Mesenchymal stem cell (in vitro differentiated cells and primary cell): ENCODE measurements around the gene CREBRF.

ENCODE experiments used
- DNase-seq: peaks from one replicate; pipeline ENCODE4 v3.0.0-alpha.2; 2013
- H2AFZ ChIP-seq: one replicate; pipeline ENCODE4 v1.6.1; 2013; ENCODE audit warnings: low read depth, mild to moderate bottlenecking, control low read depth, inconsistent platforms, low read length, moderate library complexity
- H2AK5ac ChIP-seq: 2 replicates; pipeline ENCODE4 v1.6.1; 2013; ENCODE audit warnings: low read length, moderate library complexity, mild to moderate bottlenecking, inconsistent platforms; ENCODE audit not compliant: severe bottlenecking
- H2BK120ac ChIP-seq: one replicate; pipeline ENCODE4 v1.6.1; 2013; ENCODE audit warnings: low read depth, mild to moderate bottlenecking, inconsistent platforms, low read length, moderate library complexity
- H2BK12ac ChIP-seq, 2 experiments: one replicate each; pipeline ENCODE4 v1.6.1; 2013; ENCODE audit warnings: inconsistent platforms in 2 of 2, low read length in 2 of 2, mild to moderate bottlenecking in 2 of 2, moderate library complexity in 2 of 2, control low read depth in 1 of 2
- H2BK15ac ChIP-seq: one replicate; pipeline ENCODE4 v1.6.1; 2013; ENCODE audit warnings: mild to moderate bottlenecking, low read depth, inconsistent platforms; ENCODE audit not compliant: poor library complexity, severe bottlenecking
- H2BK5ac ChIP-seq: 2 replicates; pipeline ENCODE4 v1.6.1; 2013; ENCODE audit warnings: low read depth, mild to moderate bottlenecking, low read length, control low read depth, inconsistent platforms; ENCODE audit not compliant: poor library complexity, severe bottlenecking
- H3K14ac ChIP-seq, 2 experiments: one replicate each; pipeline ENCODE4 v1.6.1; 2013; ENCODE audit warnings: inconsistent platforms in 2 of 2, low read length in 2 of 2, control low read depth in 1 of 2, mild to moderate bottlenecking in 1 of 2, moderate library complexity in 1 of 2
- H3K18ac ChIP-seq, 2 experiments: one replicate each; pipeline ENCODE4 v1.6.1; 2013; ENCODE audit warnings: inconsistent platforms in 2 of 2, low read length in 2 of 2, control low read depth in 1 of 2, low read depth in 1 of 2, mild to moderate bottlenecking in 1 of 2
- H3K23ac ChIP-seq, 2 experiments: one replicate each; pipeline ENCODE4 v1.6.1; 2013; ENCODE audit warnings: inconsistent platforms in 2 of 2, low read length in 2 of 2, mild to moderate bottlenecking in 2 of 2, moderate library complexity in 2 of 2, control low read depth in 1 of 2
- H3K27ac ChIP-seq: 2 replicates; pipeline ENCODE4 v1.5.1; 2013; ENCODE audit warnings: mild to moderate bottlenecking, moderate library complexity, low read length, control low read depth, inconsistent platforms; ENCODE audit not compliant: poor library complexity, severe bottlenecking
- H3K27me3 ChIP-seq, 2 experiments: 2 replicates each; pipeline versions ENCODE4 v1.6.1 to v1.7.0; 2013; ENCODE audit warnings: low read length in 2 of 2, mild to moderate bottlenecking in 2 of 2, moderate library complexity in 2 of 2, control low read depth in 1 of 2, inconsistent platforms in 1 of 2; ENCODE audit not compliant: control insufficient read depth in 1 of 2, insufficient read depth in 1 of 2
- H3K36me3 ChIP-seq, 2 experiments: 2 replicates each; pipeline versions ENCODE4 v1.6.1 to v1.7.0; 2013; ENCODE audit warnings: low read length in 2 of 2, control low read depth in 1 of 2, inconsistent platforms in 1 of 2, low read depth in 1 of 2, mild to moderate bottlenecking in 1 of 2; ENCODE audit not compliant: insufficient read depth in 2 of 2, control insufficient read depth in 1 of 2
- H3K4ac ChIP-seq, 2 experiments: one replicate each; pipeline ENCODE4 v1.6.1; 2013; ENCODE audit warnings: inconsistent platforms in 2 of 2, low read length in 2 of 2, mild to moderate bottlenecking in 2 of 2, moderate library complexity in 2 of 2, control low read depth in 1 of 2, low read depth in 1 of 2
- H3K4me1 ChIP-seq: 2 replicates; pipeline ENCODE4 v1.6.1; 2013; ENCODE audit warnings: low read depth, low read length, control low read depth; ENCODE audit not compliant: control insufficient read depth, insufficient read depth
- H3K4me2 ChIP-seq: 2 replicates; pipeline ENCODE4 v1.6.1; 2013; ENCODE audit warnings: low read length, mild to moderate bottlenecking, inconsistent platforms; ENCODE audit not compliant: poor library complexity, severe bottlenecking
- H3K4me3 ChIP-seq, 2 experiments: 2 replicates each; pipeline versions ENCODE4 v1.5.1 to v1.7.0; 2013; ENCODE audit warnings: low read length in 2 of 2, mild to moderate bottlenecking in 2 of 2, control low read depth in 1 of 2, low read depth in 1 of 2; ENCODE audit not compliant: insufficient read depth in 1 of 2
- H3K79me1 ChIP-seq: replicated peaks from 2 replicates; pipeline ENCODE4 v1.6.1; 2013; ENCODE audit warnings: mild to moderate bottlenecking, control low read depth, low read length, inconsistent platforms; ENCODE audit not compliant: poor library complexity, severe bottlenecking
- H3K9ac ChIP-seq: 2 replicates; pipeline ENCODE4 v1.7.0; 2013; ENCODE audit warnings: mild to moderate bottlenecking, low read length, moderate library complexity
- H3K9me3 ChIP-seq: 2 replicates; pipeline ENCODE4 v1.7.0; 2013; ENCODE audit warnings: mild to moderate bottlenecking, low read length; ENCODE audit not compliant: control insufficient read depth
- H4K8ac ChIP-seq: one replicate; pipeline ENCODE4 v1.6.1; 2013; ENCODE audit warnings: inconsistent platforms, mild to moderate bottlenecking, low read length, moderate library complexity
- H4K91ac ChIP-seq: one replicate; pipeline ENCODE4 v1.6.1; 2013; ENCODE audit warnings: mild to moderate bottlenecking, low read length, inconsistent platforms
- WGBS: methylation state at CpG from one replicate; pipeline ENCODE4 v1.1.7; 2013; ENCODE audit warnings: mixed read lengths; 5-methylcytosine and 5-hydroxymethylcytosine counted together

Gene CREBRF

DNA sequence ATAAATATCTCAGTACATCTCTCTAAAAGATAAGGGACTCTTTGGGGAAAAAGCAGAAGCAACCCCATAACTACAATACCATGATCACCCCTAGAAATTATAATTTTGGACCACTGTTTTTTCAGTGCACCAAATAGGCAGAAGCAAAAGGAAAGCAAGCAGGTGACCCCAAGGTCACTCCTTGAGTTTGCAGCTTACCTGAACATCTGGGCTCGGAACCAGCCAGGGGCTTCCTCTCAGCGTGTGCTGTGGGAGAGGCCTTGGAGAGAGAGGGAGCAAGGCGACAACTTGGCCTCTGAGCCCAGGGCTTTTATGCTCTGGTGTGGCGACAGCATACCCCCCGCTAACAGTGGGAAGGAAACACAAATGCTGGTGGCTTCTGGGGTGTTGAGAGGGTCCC lies 105.0 kb downstream of the CREBRF start:
- Histone ChIP-seq H2AK5ac (no peak overlapping the region), H3K18ac (no peak overlapping the region), H3K27ac (no peak overlapping the region), H2BK15ac (no peak overlapping the region), H3K4me2 (no peak overlapping the region), H2BK120ac (no peak overlapping the region), H3K36me3 (peaks cover 51 to 72% of the 10 kb centered on the region in 2 experiments), H3K23ac (no peak overlapping the region), H3K9ac (no peak overlapping the region), H4K91ac (no peak overlapping the region), H3K4ac (no peak overlapping the region), H2BK5ac (no peak overlapping the region), H3K4me1 (no peaks in the 10 kb centered on the region), H2BK12ac (no peak overlapping the region), H3K14ac (no peak overlapping the region), H3K4me3 (no peak overlapping the region), H3K27me3 (no peaks in the 10 kb centered on the region), H4K8ac (no peak overlapping the region), H2AFZ (no peak overlapping the region), H3K79me1 (peaks cover 10% of the 10 kb centered on the region), H3K9me3 (no peaks in the 10 kb centered on the region)
- DNase-seq: no peak
- WGBS: 95% methylated on average over 5 of the region's 5 CpGs

DNA sequence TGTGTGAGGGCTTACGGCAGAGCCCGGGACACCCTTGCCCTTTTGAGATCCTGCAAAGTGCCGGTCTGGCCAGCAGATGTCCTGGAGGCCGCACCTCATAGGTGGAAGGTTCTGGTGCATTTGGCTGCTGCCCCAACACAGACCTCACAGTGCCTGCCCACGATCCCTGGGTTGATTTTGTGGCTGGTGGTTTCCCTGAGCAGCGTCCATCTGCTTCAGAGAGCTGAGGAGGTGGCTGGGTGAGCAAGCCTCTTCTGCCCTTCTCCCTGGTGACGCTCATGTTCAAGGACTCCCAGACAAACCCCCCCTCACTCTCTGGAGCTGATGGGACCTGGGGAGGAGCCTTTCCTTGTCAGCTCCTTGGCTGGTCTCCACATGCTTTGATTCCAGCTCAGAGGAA lies 107.1 kb downstream of the CREBRF start:
- H2AK5ac ChIP-seq: no peak overlapping the region
- H3K36me3 ChIP-seq: peaks cover 38 to 56% of the 10 kb centered on the region in 2 experiments

DNA sequence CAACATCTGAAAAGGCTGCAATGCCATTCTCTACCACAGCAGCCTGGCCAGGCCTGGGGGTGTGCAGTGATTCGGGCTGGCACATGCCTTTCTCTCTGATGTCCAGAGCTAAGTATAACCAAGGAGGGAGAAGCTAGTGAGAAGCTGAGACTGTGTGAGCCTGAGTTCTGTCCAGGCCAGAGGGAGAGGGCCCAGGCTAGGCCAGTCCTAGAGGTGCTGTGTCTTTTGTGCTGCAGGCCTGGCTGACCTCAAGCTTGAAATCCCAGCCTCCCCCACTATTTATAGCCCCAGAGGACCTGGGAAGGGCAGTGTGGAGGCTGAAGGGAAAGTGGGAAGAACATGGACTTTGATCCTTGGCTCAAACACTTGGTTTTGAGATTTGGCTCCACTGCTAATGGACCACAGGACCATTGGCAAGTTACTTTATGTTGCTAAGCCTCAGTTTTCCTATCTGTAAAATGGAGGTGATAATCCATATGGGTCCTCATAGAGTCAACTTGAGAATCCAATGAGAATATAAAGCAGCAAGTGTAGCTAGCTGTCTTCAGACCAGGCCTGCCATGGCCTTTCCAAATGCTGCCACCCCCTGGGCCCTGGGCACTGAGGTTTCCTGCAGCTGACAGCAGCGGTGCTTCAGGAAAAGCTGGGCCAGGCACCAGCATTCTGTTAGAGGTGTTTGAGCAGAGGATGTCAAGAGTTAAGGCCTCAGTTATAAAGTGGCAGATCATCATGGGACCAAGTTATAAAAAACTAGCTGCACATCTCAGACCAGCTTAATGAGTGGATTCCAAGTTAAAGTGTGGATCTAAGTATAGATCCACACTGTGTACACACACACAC lies 109.2 kb downstream of the CREBRF start:
- no peak overlapping the region for H4K8ac ChIP-seq
- H3K9ac ChIP-seq: no peak overlapping the region
- H2BK12ac ChIP-seq: no peak overlapping the region
- H3K23ac ChIP-seq: no peak overlapping the region
- no peak overlapping the region for H2BK15ac ChIP-seq
- H3K9me3 ChIP-seq: no peaks in the 10 kb centered on the region
- peaks cover 24 to 39% of the 10 kb centered on the region in 2 experiments for H3K36me3 ChIP-seq
- no peak overlapping the region for H2AK5ac ChIP-seq
- no peak overlapping the region for H3K18ac ChIP-seq
- H3K4ac ChIP-seq: no peak overlapping the region
- H2AFZ ChIP-seq: no peak overlapping the region
- H3K27ac ChIP-seq: no peak overlapping the region
- 83% methylated on average over 2 of the region's 2 CpGs for WGBS
- no peak overlapping the region for H4K91ac ChIP-seq
- no peak overlapping the region for H3K4me2 ChIP-seq
- no peaks in the 10 kb centered on the region for H3K4me1 ChIP-seq
- peaks cover 0 to 13% of the 10 kb centered on the region in 2 experiments for H3K27me3 ChIP-seq
- no peak for DNase-seq
- no peak overlapping the region for H2BK120ac ChIP-seq
- H2BK5ac ChIP-seq: no peak overlapping the region
- peaks cover 4% of the 10 kb centered on the region for H3K79me1 ChIP-seq
- H3K4me3 ChIP-seq: no peak overlapping the region
- no peak overlapping the region for H3K14ac ChIP-seq

More for the DNA sequence above, 107.1 kb downstream of the CREBRF start:
- Histone ChIP-seq H3K4me1 (no peaks in the 10 kb centered on the region), H4K8ac (no peak overlapping the region), H2AFZ (no peak overlapping the region), H3K4me3 (no peak overlapping the region), H3K23ac (no peak overlapping the region), H4K91ac (no peak overlapping the region), H3K14ac (no peak overlapping the region), H2BK120ac (no peak overlapping the region), H3K9ac (no peak overlapping the region), H3K4me2 (no peak overlapping the region), H3K79me1 (peaks cover 7% of the 10 kb centered on the region), H2BK12ac (no peak overlapping the region), H3K4ac (no peak overlapping the region), H3K18ac (no peak overlapping the region), H3K27ac (no peak overlapping the region), H2BK5ac (no peak overlapping the region), H3K9me3 (no peaks in the 10 kb centered on the region), H2BK15ac (no peak overlapping the region), H3K27me3 (no peaks in the 10 kb centered on the region)
- WGBS: 87% methylated on average over 7 of the region's 7 CpGs
- no peak for DNase-seq

DNA sequence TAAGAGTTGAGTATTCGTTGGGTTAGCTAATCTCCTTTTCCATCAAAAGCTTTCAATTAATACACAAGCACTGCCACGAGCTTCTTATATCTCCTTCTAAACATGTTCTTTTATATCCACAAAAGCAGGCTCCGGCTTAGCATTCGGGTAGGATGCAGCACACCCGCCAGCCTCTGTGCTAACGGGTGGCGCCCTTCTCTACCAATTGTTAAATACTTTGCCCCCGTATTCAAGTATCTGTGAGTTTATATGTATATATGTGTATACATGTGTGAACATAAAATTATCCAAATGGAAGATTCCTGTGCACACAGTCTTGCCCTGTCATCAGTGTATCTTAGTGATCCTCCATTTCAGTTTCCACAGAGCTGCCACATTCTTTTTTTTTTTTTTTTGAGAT lies 116.0 kb downstream of the CREBRF start:
- Histone ChIP-seq H4K91ac (no peak overlapping the region), H3K36me3 (no peaks in the 10 kb centered on the region), H3K9me3 (no peaks in the 10 kb centered on the region), H2BK5ac (no peak overlapping the region), H3K4ac (no peak overlapping the region), H3K14ac (no peak overlapping the region), H3K27me3 (peaks cover 7 to 28% of the 10 kb centered on the region in 2 experiments), H3K23ac (no peak overlapping the region), H2BK12ac (no peak overlapping the region), H2BK120ac (no peak overlapping the region), H3K4me2 (no peak overlapping the region), H2AK5ac (no peak overlapping the region), H2AFZ (no peak overlapping the region), H3K27ac (no peak overlapping the region), H3K9ac (no peak overlapping the region), H3K18ac (no peak overlapping the region), H2BK15ac (no peak overlapping the region), H3K4me3 (no peak overlapping the region), H4K8ac (no peak overlapping the region), H3K4me1 (no peaks in the 10 kb centered on the region), H3K79me1 (no peaks in the 10 kb centered on the region)
- no peak for DNase-seq
- 77% methylated on average over 5 of the region's 8 CpGs for WGBS
